ACHN (cell line): ENCODE results near the gene PTPN13.

Experiments
- DNase-seq: peaks from one replicate; pipeline ENCODE4 v3.0.0-alpha.2; 2015
- in situ Hi-C: cut with HindIII; loops from 2 replicates; pipeline ENCODE4 v1.10.0; 2017; ENCODE audit warnings: low sequenced_read_pairs, low pct_ligation_motif_present, low pct_unique_long_range_greater_than_20kb

Gene PTPN13

DNA sequence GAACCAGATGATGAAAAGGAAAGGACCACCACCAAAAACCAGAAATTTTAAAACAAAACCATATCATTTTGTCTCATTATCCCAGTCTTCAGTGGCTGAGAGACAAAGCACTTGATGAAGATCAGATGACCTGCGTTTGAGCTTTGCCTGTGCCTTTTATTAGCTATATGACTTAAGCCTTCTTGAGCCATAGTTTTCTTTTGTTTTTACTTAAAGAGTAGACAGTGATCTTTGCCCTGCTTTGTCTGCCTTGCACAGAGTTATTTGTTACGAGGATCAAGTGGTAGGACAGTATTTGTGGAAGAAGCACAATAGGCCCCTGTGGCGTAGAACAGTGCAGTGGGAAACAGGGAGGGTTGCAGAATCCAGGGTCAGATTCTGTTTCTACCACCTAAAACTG lies 165.2 kb downstream of the PTPN13 start:
- in situ Hi-C loops, result no loop called here

DNA sequence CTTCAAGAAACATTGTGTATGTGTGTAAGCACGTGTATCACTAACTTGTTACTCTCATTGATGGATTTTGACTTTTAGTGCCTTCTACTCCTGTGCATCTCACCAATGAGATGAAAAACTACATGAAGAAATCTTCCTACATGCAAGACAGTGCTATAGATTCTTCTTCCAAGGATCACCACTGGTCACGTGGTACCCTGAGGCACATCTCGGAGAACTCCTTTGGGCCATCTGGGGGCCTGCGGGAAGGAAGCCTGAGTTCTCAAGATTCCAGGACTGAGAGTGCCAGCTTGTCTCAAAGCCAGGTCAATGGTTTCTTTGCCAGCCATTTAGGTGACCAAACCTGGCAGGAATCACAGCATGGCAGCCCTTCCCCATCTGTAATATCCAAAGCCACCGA lies 168.5 kb downstream of the PTPN13 start:
- no peak for DNase-seq

More for the DNA sequence above, 165.2 kb downstream of the PTPN13 start:
- DNase-seq, result no peak

GRCh38 chr4:86769794-86770193 lies 175.7 kb downstream of the PTPN13 start:
- in situ Hi-C loops, result no loop called here

More for the DNA sequence above, 168.5 kb downstream of the PTPN13 start:
- in situ Hi-C loops, result no loop called here

DNA sequence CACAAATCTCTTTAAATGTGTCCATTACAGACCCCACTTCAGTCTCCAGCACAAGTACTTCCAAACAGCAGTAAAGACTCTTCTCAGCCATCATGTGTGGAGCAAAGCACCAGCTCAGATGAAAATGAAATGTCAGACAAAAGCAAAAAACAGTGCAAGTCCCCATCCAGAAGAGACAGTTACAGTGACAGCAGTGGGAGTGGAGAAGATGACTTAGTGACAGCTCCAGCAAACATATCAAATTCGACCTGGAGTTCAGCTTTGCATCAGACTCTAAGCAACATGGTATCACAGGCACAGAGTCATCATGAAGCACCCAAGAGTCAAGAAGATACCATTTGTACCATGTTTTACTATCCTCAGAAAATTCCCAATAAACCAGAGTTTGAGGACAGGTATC lies 177.0 kb downstream of the PTPN13 start:
- DNase-seq, result no peak

More at GRCh38 chr4:86769794-86770193, 175.7 kb downstream of the PTPN13 start:
- no peak for DNase-seq

GRCh38 chr4:86775061-86775460 lies 180.9 kb downstream of the PTPN13 start:
- in situ Hi-C loops, result no loop called here
- no peak for DNase-seq

More for the DNA sequence above, 177.0 kb downstream of the PTPN13 start:
- in situ Hi-C loops, result no loop called here

DNA sequence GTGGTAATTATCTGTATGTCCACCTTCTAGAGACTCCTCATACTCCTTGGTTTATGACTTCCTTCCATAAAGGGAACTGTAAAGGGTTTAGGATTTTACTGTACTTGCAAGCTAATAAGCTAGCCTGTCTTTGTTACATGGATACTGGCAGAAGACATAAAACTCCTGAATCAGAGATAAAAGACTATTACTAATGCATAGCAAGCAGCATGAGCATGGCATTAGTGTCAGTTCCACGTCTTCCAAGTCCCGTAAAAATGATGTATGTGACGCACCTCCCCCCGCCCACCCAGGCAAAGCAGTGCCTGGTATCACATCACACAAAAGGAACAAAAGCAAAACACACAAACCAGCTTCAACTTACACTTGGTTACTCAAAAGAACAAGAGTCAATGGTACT lies 184.1 kb downstream of the PTPN13 start:
- no peak for DNase-seq
- in situ Hi-C loops, result no loop called here

- DNase-seq, result no peak
- in situ Hi-C loops, result no loop called here
These were observed 194.7 kb downstream of the PTPN13 start for GRCh38 chr4:86788826-86789225.

- in situ Hi-C loops, result no loop called here
These were observed 197.0 kb downstream of the PTPN13 start for GRCh38 chr4:86791126-86791525.

DNA sequence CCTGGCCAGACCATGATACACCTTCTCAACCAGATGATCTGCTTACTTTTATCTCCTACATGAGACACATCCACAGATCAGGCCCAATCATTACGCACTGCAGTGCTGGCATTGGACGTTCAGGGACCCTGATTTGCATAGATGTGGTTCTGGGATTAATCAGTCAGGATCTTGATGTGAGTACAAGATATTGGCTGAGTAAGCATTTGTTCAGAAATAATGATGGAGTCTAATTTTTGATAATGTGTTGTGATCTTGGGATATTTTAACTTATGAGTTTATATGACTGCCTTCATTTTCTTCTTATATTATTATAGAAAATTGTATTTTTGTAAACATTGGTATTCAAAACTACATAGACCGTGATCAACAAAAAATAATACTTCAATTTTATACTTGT lies 215.7 kb downstream of the PTPN13 start:
- no peak for DNase-seq
- in situ Hi-C loops, result no loop called here

More at GRCh38 chr4:86791126-86791525, 197.0 kb downstream of the PTPN13 start:
- no peak for DNase-seq

DNA sequence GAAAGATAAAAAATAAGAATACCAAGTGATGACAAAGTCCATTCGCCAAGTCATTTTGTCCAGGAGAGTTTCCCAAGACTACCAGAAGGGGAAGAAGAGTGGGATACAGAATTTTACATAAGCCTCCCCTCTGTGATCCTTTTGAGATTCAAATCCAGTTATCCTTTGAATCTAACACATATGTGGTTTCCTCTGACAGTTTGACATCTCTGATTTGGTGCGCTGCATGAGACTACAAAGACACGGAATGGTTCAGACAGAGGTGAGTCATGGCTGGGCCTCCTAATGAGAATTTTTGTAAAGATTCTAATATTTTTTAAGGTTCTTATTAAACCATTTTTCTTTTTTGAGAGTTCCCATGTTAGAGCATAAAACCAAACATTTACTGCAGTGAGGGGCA lies 216.7 kb downstream of the PTPN13 start:
- in situ Hi-C loops, result no loop called here
- no peak for DNase-seq

GRCh38 chr4:86815653-86816052 lies 221.5 kb downstream of the PTPN13 start:
- in situ Hi-C loops, result no loop called here
- DNase-seq, result no peak

DNA sequence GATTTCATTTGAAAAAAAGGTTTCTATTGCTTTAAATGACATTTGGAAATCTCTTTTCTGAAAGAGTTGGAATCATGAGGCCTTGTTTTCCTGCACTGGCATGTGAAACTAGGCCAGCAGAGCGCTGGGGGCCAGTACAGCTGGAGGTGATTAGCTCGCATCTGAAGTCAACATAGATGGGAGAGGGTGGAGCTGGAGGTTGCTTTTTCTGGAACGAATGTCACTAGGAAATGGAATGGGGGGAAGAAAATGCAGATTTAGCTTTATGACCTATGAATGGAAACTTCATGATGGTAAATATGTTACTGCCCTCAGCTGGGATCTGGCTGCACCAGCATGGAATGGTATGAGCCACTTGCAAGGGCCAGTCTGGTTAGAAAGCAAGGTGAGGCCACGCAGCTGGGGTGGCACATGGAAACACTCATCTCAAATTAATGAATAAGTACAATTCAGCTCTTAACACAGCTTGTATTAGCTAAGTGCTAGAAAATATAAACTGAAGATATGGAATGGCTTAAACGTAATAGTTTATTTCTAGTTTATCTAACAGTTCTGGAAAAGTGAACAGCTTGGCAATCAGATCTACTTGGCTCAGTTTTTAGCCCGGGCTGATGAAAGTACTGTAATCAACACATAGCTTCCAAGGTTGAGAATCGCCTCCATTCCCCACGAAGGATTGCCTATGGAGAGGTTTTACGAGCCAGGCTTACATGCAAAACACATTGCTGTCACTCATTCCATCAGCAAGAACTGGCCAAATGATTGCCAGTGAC lies 222.6 kb downstream of the PTPN13 start:
- in situ Hi-C loops, result no loop called here
- DNase-seq, result no peak

- in situ Hi-C loops, result no loop called here
These were observed 224.1 kb downstream of the PTPN13 start for GRCh38 chr4:86818211-86818610.

DNA sequence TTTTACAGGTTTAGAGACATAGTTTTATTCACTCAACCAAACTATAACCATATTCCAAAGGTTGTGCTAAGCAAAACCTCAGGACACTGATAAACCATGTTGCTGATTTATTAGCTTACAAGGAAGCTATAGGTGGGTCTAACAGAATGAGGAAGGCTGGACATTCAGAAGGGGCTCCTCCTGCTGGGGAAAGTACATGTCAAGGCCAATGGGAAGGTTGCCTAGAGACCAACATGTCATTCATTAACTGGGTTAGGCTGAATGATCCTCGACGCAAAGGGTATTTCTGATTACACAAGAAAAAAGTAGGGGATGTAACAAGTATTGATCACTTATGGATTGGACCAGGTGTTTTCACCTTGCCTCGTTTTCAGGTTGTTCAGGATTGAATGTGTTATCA lies 224.7 kb downstream of the PTPN13 start:
- peak; percentile 28 for DNase-seq
- in situ Hi-C loops, result no loop called here

More at GRCh38 chr4:86818211-86818610, 224.1 kb downstream of the PTPN13 start:
- no peak for DNase-seq

- in situ Hi-C loops, result no loop called here
- no peak for DNase-seq
These were observed 225.4 kb downstream of the PTPN13 start for GRCh38 chr4:86819561-86819960.

DNA sequence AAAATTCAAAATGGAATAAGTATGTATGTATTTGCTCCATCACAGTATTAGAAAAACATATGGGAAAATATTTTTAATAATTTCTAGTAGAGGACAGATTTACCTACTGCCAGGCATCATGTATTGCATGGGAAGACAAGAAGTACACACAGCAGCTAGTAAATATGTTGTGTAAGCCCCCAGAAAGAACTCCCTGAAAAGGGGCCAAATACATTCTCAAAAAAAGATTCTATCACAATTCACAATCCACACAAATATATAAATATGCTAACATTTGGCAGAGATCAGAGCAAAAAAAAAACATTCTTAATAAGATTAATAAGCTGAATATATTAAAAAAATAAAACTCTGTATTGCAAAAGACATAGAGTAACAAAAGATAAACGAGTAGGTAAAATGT lies 227.0 kb downstream of the PTPN13 start:
- DNase-seq, result no peak
- in situ Hi-C loops, result no loop called here

- no peak for DNase-seq
- in situ Hi-C loops, result no loop called here
These were observed 228.0 kb downstream of the PTPN13 start for GRCh38 chr4:86822136-86822535.

- DNase-seq, result no peak
- in situ Hi-C loops, result no loop called here
These were observed 231.4 kb downstream of the PTPN13 start for GRCh38 chr4:86825511-86825910.

DNA sequence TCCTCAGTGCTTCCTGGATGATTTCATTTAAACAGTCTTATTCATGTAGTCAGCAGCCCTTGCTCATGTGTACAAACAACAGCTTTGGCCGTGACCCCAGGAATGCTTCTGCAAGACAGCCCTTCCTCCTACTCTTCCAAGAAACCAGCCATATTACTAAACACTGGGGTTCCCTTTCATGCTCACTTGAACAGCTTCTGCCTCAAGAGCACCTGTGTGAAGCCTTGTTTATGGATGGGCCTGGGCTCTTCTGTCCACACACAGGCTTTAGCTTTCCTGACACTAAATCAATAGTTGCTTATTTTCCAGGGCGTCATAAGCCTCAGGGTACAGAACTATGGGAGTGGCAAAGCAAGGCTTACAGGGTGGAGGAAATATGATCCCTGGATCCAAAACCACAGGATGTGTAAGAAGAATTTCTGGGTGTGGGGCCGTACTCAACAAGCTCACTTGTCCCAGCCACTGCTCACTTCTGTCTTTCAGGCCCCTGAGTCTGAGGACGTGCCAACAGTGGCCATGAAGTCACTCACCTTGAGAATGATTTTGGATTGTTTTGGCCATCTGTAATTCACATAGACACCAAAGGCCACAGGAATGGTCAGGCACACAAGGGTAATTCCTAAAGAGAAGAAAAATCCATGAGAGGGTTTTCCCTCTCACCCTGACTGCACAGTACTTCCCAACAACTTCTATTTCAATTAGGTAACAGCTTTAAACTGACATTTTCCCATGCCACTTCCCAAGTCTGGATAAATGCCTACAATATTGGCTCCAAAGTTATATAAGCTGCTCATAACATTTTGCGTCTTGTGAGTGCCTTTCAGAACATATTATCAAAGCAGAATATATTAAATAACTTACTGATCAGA lies 237.4 kb downstream of the PTPN13 start:
- in situ Hi-C loops, result no loop called here

More for the DNA sequence above, 237.4 kb downstream of the PTPN13 start:
- DNase-seq, result no peak
